HTR-8/SVneo (cell line): ENCODE data around the gene AUTS2.

Experiments
- DNase-seq: peaks from one replicate; pipeline ENCODE4 v3.0.0; 2011; ENCODE audit warnings: low spot score, mixed read lengths; ENCODE audit not compliant: insufficient read length
- FAIRE-seq: peaks from 2 replicates; lab custom pipeline; 2011; peaks lifted over from hg19 to GRCh38; lab: Jason Lieb, UNC

Gene AUTS2

DNA sequence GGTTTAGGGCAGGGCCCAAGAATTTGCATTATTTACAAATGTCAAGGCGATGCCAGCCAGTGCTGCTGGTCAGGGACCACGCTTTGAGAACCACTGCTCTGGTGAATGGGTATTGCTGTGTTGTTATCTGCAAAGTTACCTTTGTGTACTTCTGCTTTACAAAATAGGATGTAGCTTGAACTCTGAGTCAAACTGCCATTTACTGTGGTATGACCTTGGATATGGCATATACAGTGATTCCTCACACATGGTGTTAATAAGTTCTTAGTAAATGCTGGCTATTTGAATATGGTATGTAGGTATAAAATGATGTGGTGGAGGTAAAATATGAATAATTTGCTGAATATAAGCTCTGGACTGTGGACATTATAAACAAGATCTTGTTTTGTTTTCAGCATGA lies 148.9 kb downstream of the AUTS2 start:
- no peak for FAIRE-seq
- no peak for DNase-seq

DNA sequence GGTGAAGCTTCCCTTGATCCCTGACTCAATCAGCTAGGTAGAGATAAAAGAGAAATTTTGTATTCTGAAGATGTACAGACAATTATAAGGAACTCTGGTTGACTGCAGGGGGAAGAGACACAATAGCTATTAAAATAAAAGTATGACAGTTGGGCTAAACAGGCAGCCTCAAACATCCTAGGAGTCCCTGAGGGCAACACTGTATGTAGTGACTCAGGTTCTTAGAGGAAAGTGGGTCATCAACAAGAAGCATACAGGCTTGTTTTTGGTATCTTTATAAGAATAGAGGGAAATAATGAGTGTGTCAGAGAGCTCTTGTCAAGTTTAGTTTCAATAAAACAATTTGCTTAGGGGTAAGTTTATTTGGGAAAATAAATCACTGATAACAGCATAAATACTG lies 150.3 kb downstream of the AUTS2 start:
- DNase-seq = no peak
- no peak for FAIRE-seq

DNA sequence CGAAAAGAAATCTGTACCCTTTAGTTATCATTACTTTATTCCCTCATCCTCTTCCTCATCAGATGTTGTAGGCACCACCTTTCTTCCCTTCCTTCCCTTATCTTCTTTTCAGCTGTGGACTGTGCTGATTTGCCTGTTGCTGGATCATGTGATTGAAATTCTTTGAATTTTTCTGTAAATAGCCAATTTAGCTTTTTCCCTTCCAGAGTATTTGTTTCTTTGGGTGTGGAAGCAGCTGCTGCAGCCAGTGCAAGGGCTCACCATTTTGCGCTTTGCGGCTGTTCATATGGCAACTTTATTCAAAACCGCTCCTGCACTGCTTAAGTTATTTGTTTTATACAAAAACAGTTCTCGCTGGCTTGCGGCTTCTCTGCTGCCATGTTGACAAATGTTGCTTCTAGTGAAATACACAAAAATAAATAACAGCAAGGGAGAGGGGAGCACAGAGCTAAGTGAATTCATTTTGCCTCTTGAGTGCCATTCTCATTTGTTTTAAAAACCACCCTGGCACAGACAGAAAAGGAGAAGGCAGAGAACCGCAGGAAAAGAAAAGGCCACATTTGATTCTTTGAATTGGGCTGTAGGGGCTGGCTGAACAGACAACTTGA lies 151.2 kb downstream of the AUTS2 start:
- FAIRE-seq (no peak), DNase-seq (no peak)

DNA sequence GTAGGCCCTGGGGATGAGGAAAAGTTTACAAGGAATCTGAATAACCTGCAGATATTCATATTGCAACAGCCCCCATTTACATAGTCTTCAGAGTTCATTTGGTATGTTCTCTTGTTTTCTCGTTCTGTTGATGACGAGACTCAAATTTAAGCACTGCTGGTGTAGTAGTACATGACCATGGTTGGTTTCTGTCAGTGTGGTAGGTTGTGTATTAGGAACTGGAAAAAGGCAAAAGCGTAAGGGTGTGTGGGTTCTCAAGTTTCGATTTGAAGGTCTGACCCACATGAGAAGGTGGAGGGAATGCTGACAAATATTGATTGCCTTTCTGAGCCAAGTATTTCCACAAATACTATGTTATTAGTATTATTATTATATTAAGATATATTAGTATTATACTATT lies 151.7 kb downstream of the AUTS2 start:
- FAIRE-seq = no peak
- no peak for DNase-seq

DNA sequence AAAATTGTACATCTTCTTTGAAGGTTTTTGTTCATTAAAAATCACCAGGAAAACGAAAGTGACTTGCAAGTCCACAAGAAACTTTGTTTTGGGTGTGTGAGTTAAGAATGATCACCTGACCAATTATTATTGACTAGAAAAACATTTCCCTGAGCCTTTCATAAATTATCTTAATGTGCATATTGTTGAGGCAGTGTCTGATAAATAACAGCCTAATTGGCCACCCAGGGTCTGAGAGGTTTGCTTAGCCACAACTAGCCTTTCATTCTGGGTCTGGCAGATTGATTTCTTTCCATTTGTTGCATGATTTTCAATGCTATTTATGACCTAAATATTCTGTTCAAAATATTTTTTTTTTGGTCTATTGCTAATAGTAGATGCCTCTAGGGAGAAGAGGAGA lies 152.8 kb downstream of the AUTS2 start:
- no peak for DNase-seq
- FAIRE-seq = no peak

DNA sequence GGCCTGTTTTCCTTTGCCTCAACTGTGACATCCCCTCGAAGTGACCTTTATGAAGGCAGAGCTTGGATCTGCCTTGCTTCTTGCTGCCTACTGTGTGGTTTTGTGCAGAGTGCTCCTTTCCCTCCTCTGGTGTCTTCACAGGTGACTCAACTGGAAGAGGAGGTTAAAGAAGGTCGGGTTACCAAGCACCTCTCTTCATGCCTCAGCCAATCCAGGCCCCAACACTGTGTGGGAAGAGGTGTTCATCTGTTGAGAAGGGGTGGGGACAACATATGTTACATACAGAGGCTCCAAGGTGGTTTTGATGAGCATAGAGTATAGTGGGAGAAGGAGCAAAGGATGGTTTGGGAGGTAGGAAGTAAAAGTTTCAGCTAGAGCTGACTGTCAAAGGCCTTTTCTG lies 155.7 kb downstream of the AUTS2 start:
- FAIRE-seq (no peak), DNase-seq (no peak)

DNA sequence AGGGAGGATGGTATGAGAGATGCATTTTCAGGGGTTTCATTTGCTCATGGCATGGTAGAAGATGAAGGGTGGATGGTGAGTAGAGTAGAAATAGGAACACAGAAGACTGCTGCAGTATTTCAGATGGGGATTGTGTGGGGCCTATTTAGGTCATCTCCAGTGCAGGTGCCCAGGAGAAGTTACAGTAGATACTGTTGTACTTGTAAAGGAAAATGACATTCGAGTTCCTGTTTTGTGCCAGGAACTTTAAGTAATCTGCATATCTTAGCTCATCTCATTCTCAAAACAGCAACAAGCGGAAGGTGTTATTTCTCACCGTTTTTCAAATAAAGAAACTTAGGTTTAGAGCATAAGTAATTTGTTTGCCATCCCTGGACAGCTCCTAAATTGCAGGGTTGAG lies 156.2 kb downstream of the AUTS2 start:
- FAIRE-seq = no peak
- no peak for DNase-seq

DNA sequence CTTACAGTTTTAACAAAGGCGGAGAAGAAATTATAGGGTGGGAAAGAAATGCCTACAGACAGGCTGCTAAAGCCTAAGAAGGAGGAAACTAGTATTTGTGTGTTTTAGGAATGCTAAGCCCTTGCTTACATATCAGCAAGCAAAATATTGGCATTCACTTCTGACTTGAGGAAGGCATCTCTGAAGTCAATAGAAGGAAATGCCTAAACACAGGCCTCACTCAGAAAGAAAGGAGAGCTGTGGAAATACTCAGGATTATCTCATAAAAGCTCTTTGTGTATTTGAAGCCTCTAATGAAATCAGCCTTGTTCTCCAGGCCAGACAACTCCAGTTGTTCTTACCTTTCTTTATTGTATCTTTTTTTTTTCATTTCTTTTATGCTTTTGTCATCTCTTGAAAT lies 158.0 kb downstream of the AUTS2 start:
- DNase-seq (no peak), FAIRE-seq (no peak)

DNA sequence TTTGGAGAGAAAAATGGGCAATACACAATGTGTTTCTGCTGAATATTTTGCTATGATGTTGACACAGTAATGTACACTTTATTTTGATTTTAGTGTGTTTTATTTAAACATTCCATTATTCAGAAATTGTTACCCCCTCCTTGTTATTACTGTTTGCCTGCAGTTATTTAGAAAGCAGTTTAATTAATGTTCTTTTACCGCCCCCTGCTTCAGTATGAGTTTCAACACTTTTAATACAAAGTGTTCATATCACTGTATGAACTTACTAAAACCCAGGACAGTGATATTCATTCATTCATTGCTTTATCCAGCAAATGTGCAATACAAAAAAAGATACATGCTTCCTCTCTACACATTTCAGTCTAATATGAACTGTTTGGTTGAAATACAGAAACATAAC lies 159.3 kb downstream of the AUTS2 start:
- no peak for DNase-seq
- FAIRE-seq = no peak

DNA sequence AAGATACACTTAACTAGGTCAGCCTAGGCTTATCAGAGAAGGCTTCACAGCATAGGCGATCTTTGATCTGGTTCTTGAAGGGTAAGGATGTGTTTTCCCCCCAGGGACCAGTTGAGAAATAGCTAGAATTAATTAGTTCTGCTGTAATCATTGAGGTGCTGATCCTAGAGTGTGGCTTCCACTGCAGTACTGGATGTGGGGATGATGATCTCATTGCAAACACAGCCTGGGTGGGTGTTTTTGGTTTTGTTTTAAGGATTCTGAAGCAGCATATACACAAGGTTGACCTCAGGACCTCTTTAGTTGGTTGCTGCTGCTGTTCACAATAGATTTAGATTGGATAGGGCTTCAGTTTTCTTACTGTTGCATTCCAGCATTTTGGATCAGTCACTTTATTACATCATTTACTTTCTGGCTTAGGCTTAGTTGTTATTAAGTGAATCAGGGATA lies 159.7 kb downstream of the AUTS2 start:
- FAIRE-seq (no peak), DNase-seq (no peak)

DNA sequence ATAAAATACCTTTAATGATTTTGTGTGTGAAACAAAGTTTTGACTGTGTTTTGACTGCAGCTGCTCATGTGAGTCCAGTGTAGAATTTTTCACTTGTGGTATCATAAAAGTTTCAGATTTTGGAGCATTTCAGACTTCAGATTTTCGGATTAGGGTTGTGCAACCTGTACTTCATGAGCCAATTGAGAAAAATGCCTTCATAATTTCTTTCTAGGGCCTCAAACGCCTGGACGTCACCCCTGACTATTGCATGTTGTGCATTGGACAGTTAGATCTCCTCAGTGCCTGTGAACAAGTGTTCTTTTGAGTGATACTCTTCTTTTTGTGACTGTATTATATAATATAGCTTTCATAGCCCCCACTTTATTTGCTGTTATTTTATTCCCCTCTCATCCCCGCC lies 161.1 kb downstream of the AUTS2 start:
- DNase-seq (no peak), FAIRE-seq (no peak)

DNA sequence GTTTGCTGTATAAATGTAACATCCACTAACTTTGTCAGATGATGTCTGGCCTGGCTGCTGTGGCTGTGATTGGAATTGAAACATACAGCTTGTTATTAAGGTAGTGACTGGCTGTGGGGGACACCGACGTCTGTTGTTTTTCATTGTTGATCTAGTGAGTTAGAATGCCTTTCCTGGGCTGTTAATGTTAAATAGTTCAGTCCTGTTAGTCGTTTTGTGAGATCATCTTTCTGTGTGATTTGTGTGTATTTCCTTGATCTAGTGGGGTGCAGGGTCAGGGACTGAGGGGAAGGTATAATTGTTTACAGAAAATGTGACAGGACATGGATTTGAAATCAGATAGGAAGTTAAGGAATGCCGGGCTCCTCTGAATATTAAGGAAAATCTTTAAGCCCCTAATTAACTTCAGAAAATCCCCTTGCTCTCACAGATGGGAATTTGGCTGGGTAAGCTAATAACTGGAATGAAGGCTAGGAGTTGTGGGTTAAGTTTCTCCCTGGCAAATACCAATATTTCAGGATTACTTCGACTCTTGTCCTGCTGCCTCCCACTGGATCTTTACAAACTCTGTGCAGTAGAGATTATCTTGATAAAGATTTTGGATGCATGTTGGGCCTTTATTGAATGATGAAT lies 163.1 kb downstream of the AUTS2 start:
- FAIRE-seq (no peak), DNase-seq (no peak)

DNA sequence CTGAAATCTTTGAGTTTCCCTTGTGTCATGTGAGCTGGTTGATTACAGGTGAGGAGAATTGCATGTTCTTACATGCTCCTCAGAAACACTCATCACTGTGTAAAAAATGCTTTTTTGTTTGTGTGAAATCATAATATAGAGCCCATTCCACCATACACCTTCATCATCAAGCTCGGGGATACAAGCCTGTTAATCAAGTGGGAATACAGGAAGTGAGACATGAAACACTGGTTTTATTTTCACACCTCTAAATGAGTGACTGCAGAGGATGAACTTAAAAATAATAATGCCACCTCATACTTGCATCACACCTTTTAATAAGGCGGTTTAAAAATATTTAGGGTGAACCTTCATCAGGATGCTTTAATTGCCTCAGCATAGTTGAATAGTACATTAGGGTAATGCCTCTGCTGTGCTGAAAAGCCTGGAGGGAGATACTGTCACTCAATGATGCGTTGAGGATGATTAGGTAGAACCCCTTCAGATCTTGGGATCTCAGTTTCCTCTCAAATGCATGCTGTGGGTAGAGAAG lies 164.6 kb downstream of the AUTS2 start:
- DNase-seq (no peak), FAIRE-seq (no peak)

DNA sequence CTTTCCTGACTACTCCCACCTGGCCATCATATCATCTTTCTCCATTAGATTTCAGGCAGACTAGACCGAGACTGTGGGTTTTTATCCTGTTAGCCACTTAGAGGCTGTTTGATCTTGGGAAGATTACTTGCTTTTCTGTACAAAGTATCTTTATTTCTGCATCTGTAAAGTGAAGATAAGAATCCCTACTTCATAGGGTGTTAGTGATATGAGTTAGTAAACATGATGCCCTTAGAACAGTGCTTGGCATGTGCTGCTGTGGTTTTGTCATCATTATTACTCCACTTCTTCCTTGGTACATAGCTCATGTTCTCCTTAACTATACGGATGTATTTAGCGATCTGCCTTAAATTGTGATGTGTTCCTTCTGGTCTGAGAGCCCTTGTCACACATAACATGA lies 165.2 kb downstream of the AUTS2 start:
- DNase-seq (no peak), FAIRE-seq (no peak)

DNA sequence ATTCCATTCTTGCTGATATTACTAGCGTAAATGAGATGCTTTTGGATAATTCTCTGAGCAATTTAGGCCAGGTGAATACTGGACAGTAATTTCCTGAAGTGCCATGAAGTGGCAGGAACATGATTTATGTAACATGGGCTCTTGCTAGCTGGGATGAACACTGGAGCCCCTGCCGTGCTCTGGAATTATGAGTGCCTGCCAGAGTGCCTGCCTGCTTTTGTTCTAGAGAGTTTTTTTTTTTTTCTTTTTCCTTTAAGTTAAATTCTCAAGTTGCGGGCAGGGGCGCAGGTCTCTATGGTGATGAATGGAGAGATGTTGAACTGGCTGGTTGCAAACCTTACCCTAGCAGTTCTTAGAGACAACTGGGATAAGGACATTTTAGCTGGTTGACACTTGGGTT lies 165.9 kb downstream of the AUTS2 start:
- no peak for DNase-seq
- no peak for FAIRE-seq

DNA sequence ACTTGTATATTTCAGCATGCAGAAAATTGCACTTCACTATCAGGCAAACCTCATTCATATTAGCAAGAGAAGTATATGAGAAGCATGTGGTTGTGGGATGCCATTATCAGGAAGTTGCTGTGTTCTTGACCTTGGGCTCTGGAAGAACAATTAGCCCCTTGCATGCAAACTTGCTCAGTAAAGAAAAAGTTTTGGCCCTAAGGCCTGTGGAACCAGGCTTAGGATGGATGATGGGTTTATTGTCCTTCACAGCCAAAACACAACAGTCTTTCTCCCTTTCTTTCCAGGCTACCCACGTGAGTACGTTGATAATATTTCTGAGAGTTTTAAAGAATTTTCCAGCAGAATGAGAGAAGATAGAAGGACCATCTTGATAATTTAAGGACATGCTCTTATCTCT lies 166.4 kb downstream of the AUTS2 start:
- FAIRE-seq (no peak), DNase-seq (no peak)

DNA sequence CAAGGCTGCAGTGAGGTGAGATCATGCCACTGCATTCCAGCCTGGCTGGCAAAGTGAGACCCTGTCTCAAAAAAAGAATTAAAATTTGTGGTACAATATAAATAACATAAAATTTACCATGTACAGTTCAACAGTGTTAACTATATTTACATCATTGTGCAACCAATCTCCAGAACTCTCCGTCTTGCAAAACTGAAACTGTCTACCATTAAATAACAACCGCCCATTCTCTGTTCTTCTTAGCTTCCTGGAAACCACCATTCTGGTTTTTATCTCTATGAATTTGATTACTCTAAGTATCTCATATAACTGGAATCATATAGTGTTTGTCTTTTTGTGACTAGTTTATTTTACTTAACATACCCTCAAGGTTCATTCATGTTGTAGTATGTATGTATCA lies 167.6 kb downstream of the AUTS2 start:
- FAIRE-seq = no peak
- DNase-seq = no peak

DNA sequence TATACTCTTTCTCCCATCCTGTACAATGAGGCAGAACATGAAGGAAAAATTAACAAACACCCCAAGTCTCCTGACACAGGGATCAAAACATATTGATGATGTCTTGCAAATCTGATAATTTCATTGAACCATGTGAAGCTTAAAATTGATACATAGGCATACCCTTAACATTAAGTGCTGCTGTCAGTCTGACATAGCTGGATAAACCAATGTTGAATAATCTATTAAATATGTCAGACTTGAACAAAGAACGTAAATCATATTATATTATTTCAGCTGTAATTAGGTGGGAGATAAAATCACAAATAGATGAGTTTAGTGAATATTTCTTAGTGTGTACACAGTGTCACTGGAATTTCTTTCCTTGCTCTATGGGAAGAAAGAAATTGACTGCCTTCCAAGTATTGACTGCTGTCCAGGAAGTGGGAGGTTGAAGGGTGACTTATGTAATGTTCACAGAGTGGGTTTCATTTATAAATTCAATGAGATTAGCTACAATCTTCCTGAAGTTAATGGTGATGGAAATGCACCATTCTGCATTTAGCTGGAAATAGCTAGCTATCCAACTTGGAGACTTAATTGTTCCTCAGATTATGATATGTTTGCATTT lies 170.8 kb downstream of the AUTS2 start:
- DNase-seq = no peak
- FAIRE-seq = no peak

DNA sequence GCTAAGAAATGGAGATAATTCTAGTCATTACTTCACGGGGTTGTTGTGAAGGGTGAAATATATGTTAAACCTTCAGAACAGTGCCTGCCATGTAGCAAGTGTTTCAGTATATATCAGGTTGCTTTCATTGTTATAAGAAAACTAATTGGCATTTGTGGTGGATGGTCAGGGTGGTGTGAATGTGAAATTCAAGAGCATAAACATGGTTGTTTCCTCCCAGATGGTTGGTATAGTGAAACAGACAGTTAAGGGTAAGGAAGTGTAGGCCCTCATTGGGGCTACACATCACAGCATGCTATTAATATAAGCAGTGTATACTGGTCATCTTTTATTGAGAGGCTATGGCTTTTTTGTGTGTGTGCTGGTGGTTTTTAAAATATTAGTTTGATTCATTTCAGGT lies 171.6 kb downstream of the AUTS2 start:
- DNase-seq = no peak
- FAIRE-seq = no peak

DNA sequence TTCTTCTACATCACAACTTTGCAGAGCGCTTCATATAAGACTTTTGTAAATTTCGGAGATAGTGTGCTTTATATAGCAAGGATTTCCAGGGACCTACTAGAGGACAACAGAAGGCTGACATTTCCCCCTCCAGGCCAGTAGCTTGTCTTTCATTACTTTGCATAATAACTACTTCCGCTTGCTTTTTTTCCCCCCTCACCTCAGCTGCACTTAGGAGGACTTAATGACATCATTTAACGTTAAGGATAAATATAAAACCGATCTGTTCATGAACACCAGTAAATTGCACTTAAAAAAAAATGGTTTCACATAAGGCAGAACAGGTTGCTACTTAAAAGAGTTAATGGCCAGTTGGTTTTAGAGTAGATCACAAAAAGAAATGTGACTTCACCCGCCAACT lies 172.3 kb downstream of the AUTS2 start:
- no peak for DNase-seq
- FAIRE-seq = no peak

DNA sequence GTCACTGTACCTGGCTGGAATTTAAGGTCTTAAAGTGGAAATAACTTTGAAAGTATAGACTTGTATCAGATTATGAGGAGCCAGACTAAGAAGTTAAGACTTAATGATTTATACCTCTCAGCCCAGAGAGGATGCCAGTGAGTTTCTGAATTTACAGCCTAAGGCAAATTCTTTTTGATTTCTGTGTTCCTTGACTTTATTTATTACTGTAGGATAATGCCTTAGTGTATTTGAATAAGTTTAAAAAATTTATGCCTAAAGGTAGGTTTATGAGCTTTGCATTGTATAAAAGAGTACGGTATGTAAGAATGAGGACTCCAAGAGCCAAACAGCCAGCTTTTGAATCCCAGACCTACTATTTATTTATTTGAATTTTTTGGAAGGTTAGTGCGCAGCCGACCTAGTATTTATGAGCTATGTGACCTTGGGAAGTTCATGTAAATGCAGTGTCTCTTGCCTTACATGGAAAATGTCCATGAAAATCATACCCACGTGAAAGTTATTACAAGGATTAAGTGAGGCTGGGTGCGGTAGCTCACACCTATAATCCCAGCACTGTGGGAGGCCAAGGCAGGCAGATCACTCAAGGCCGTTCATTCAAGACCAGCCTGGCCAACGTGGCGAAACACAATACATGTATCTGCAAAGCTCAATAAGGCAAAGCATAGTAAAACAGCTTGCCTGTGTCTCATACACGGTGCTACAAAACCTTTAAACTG lies 174.6 kb downstream of the AUTS2 start:
- no peak for FAIRE-seq
- no peak for DNase-seq
